NOMO-1 treated with DMSO at 0.1 percent for 48 hours (cell line): ENCODE results near the gene GOPC.
A peak's percentile ranks its signal among the peaks of the same experiment; 100 is the strongest.
"Not testable (repeated sequence)": the region's sequence is repeated elsewhere in the genome, so short reads cannot be mapped to it uniquely, and the experiment has no call there.

Experiments
- DNase-seq: peaks from one replicate; lab custom pipeline; 2025; ENCODE audit not compliant: unreplicated experiment; lab: John Stamatoyannopoulos, UW

GOPC gene

DNA sequence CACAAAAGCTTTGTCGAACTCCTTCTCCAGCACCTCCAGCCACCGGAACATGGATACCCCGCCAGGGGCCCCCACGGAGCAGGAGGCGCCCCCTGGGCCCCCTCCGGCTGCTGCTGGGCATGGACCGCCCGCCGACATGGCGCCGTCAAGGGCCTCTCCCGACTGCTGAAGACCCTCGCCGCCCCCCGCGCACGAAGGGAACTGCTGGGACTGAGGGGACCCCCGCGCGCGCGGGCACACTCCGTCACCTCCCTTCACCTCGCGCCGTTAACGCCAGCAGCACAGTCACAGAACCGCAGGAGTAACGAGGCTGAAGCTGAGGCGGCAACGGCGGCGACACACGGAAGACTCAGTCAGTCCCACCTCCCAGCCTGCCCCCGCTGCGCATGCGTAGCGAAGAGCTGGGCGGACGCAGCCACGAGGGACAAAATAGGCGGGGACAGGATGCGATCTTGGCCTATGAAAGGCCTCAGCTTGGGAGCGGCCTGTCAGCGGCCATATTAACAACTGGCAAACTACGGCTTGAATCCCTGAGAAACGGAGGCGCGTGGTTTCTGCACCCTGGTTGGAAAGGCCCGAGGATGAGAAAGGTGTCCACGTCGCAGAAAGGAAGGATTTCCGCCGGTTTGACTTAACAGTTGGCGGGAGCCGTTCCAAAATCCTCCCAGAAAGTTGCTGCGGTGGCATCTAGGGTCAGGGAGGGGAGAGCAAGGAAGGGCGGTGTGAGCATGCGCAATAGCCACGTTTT, at the start of gene GOPC:
GOPC (minus strand) TSS at position 361 of the 748 bp plus-strand sequence; CDS start at position 138, 223 bp downstream.
- peak; percentile 97 for DNase-seq

DNA sequence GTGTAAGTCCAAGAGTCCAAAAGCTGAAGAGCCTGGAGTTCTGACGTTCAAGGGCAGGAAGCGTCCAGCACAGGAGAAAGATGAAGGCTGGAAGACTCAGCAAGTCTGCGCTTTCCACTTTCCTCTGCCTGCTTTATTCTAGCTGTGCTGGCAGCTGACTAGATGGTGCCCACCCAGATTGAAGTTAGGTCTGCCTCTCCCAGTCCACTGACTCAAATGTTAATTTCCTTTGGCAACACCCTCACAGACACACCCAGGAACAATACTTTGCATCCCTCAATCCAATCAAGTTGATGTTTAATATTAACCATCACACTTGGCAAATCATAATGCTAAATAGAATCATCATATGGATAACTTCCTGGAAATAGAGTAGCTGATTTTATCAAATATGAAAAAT, 49.7 kb upstream of the GOPC start:
- DNase-seq, result not testable (repeated sequence)

DNA sequence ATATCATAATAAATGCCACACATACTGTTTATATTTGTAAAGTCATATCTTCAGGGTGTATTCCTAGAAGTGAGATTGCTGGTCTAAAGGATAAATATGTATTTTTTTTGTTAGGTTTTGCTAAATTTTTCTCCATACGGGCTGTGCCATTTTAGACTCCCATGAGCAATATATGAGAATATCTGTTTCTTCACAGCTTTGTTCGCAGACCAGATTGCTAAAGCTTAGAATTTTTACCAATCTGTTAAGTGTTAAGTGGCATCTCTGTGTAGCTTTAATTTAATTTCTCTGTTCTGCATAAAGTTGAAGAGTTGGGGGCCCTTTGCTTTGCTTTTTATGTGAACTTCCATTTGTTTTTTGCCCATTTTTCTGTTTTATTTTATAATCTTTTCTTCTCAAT, 40.7 kb upstream of the GOPC start:
- DNase-seq, result no peak

DNA sequence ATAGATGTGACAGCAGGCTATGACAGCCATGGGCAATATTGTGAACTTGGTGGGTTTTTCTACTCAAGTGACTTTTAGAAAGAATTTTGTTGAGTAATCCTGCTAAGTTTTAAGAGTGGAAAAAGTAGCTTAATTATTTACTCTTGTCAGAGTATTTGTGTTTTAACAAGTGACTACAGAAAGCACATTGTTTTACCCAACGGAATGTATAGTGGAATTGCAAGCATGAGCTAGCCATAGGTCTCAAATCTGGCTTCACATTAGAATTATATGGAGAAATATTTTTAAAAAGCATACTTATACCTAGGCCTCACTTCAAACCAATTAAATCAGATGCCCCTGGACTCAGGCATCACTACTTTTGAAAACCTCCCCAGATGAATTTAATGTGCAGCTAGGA, 35.5 kb upstream of the GOPC start:
- no peak for DNase-seq

DNA sequence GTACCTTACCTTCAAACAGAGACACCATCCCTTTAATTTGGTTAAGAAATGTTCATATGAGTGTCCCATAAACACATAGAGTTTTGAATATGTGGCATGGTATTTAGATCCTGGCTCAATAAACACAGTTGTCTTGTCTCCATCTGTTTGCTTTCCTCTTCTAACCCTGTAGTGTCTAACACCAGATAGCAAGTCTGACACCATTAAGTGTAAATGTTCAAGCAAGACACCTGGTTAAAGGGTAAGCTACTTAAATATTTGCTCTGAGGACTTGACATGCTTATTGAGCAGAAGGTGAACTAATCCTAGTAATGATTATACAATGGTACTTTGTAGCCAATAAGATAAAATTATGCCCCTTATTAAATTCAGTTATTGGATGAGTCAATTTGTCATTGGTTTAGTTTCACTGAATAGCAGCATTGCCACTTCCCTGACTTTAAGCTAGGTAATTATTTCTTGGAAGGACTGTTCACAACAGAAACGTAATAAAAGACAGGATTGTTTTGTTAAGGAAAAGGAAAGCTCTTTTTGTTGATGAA, 26.9 kb upstream of the GOPC start:
- no peak for DNase-seq

DNA sequence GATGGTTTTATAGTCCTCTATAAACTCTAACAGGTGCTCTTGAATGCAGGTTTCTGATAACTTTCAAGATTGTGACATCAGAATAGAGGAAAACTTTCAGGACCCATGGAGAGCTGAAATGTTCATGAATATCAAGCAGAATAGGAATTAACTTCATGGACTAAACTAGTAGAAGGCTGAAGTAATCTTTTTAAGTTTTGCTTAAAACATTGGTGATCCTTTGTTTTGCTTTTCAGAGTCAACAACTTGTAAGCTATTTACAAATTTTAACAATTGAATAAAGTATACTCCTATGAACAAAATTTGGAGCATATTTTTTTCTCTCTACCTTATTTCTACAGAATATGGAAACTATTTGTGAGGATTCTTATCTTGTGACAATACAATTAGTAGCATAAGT, 25.2 kb upstream of the GOPC start:
- DNase-seq, result no peak

DNA sequence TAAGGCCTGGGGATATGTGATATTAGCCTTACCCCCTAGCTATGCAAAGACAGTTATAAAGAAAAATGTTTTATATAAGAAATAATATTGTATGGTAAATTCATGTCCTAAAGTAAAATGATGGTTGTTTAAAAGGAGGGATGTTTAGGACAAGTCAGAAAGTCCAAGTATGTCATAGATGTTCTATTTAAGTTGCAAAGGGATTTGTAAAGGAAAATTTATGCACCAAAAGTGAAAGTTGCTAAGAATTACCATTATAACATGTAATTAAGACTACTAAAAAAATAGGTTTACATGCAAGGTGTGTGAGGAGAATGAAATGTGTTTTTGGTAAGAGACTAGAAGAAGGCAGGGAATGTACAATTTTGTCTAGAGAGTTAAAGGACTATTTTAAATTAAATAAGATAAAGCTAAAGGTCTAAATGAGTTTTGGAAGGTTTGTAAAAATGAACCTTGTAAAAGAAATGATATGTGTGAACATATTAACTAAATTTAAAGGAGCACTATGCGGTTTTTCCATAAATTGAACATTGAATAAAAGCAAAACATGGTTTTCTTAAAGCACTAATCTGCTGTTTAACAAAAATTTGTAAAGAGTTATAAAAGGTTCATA, 22.7 kb upstream of the GOPC start:
- no peak for DNase-seq

DNA sequence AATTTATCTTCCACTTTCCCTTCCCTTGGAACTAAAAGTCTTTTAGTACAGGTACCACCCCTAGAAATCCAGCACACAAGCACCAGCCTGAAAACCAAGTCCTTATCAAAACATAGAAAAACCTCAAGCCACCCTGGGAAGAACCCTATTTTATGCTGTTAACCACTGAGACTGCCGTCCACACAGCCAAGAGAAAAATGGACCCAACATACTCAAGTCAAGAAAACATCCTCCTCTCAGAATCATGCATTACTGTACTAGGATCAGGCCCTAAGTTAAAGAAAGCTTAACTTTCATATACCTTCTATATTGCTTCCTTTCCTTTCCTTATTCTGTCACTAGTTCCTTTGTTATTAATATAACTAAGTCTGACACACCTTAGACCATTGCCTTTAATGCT, 16.9 kb upstream of the GOPC start:
- DNase-seq, result no peak

DNA sequence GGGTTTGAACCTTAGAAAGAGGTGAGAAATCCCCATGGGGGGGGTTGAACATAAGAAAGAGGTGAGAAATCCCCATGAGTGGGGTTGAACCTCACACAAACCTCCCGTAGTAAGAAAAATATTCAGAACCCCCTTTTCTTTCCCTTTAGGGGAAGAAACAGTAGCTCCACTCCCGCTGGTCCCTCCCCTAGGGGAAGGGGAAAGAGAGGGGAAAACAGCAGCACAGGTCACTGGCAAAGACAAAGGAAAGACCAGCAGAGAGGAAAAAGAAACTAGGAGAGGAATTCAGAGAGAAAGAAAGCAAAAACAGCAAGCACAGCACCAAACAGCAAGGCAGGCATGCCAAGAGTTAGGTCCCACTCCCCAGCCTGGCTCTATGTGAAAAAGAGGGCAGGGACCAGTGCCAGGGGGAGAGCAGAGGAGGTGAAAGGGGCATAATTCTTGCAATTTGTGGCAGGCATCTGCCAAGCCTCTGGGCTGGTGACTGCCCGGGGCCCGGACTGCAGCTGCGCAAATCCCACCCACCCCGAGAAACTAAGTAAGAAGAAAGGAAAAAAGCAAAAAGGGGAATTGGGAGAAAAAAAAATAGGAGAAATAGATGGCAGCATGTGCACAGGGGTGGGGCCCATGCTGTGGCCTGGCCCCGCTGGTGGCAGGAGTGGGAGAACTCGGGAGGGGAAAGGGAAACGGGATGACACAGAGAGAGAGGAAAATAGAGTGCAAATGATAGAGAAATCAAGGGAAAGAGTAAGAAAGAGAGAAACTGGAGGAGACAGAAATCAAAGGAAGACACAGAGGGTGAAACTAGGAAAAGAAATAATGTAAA, 15.1 kb upstream of the GOPC start:
- DNase-seq, result no peak

DNA sequence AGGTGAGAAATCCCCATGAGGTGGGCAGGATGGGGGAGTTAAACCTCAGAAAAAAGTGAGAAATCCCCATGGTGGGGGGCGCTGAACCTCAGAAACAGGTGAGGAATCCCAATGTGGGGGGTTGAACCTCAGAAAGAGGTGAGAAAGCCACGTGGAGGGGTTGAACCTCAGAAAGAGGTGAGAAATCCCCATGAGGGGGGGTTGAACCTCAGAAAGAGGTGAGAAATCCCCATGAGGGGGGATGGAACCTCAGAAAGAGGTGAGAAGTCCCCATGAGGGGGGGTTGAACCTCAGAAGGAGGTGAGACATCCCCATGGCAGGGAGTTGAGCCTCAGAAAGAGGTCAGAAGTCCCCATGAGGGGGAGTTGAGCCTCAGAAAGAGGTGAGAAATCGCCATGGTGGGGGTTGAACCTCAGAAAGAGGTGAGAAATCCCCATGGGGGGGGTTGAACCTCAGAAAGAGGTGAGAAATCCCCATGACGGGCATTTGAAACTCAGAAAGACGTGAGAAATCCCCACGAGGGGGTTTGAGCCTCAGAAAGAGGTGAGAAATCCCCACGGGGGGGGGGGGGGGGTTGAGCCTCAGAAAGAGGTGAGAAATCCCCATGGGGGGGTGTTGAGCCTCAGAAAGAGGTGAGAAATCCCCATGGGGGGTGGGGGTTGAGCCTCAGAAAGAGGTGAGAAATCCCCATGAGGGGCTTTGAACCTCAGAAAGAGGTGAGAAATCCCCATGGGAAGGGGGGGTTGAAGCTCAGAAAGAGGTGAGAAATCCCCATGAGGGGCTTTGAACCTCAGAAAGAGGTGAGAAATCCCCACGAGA, 14.3 kb upstream of the GOPC start:
- DNase-seq, result no peak

DNA sequence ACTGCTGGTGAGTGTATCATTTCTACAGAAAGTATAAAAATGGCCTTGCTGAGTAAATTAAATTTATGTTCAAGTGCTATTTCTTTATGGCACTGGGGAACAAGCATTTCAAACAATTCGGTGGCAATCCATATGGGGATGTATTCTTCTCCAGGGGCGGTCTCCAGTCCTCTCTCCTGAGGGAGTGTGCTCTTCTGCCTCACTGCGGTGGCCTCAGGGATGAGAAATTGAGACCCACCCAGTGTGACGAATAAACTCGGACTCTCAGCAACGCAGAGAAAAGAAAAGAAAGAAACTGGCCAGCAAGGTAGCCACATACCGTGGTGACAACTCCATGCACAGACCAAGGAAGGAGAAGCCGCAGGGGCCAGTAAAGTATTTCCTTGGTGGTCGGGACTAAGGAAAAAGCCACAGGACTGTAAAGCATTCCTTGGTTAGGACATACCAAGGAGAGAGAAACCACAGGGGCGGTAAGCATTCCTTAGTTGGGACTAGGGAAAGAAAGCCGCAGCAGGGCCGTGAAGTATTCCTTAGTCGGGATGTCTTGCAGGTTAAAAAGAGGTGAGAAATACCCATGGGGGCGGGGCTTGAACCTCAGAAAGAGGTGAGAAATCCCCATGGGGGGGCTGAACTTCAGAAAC, 13.6 kb upstream of the GOPC start:
- DNase-seq, result no peak

DNA sequence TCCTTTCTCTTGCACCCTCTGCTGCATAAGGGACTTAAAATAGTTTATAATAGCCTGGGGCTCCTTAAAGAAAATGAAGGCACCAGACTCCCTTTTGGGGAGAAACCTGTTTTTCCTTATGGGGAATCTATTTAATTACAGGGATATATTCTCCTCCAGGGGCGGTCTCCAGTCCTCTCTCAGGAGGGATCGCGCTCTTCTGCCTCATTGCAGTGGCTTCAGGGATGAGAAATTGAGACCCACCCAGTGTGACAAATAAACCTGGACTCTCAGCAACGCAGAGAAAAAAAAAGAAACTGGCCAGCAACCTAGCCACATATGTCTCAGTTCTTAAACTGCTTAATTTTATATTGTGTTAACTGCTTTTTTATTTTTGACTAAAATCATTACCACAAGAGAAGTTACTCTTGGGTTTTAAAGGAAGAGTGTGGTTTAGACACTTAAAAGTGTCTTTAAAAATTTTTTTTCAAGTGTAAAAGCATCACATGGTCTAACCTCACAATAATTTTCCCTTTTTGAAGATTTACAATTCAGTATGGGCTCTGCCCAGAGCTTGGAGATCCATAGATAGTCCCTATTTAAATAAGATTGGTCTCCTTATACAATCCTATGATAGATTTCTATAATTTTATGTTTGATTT, 11.7 kb upstream of the GOPC start:
- DNase-seq, result no peak

DNA sequence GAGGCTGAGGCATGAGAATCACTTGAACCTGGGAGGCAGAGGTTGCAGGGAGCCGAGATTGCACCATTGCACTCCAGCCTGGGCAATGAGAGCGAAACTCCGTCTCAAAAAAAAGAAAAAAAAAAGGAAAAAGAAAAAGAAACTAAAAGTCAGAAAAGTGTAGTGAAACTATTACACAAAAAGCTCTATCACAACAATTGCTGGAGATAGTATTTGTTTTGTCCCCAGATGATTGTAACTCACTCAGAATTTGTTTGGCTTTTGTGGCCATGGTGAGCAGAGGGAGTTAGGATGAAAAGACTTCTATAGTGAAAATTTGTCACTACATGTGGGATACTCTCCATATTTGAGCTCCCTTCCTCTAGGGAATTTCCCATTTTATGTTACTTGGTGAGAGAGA, 5.2 kb upstream of the GOPC start:
- peak; percentile 35 for DNase-seq

DNA sequence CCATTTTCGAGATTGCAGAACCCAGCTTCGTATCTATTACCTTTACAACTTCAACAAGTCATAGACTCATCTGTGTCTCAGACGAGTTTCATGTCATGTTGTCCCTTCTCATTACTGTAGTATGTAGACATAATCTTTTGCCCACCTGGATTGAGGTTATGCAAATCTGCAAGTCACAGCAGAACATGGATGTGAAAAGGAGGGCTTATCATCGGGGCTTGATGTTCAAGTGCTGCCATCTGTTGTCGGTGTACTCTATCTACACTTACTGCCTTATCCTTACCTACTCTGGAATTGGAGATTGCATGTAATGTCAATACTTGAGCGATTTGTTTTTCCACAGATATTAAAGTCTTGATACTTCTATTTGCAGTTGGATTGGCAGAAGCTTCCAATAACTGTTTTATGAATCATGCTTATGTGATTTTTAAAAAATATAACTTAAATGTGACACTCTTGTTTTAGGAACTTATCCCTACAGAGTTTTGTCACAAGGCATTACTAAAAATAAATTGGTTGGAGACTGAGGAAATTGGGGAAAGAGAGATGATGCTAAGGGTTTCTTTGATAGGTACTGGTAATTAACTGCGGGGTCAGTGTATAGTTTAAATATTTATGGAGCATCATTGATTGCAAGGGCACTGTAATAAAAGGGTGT, 3.0 kb upstream of the GOPC start:
- DNase-seq, result peak; percentile 67

DNA sequence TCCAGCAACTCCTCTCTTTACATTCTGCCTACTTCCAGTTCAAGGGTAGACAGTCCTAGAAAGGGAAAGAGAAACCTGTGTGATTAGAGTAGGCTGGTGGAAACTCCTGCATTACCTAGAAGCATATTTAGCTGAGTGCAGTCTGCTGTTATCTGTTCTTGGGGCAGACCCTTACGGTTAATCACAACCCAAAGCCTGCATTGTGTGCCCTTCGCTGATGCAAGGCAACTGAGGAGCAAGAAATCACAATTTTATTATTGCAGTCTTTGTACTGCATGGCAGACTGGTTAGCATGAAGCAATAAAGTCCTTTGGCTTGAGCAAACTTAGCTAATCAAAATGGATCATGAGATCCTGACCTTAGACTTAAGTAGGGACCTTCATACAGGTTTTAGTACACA, 1.5 kb upstream of the GOPC start:
- no peak for DNase-seq

DNA sequence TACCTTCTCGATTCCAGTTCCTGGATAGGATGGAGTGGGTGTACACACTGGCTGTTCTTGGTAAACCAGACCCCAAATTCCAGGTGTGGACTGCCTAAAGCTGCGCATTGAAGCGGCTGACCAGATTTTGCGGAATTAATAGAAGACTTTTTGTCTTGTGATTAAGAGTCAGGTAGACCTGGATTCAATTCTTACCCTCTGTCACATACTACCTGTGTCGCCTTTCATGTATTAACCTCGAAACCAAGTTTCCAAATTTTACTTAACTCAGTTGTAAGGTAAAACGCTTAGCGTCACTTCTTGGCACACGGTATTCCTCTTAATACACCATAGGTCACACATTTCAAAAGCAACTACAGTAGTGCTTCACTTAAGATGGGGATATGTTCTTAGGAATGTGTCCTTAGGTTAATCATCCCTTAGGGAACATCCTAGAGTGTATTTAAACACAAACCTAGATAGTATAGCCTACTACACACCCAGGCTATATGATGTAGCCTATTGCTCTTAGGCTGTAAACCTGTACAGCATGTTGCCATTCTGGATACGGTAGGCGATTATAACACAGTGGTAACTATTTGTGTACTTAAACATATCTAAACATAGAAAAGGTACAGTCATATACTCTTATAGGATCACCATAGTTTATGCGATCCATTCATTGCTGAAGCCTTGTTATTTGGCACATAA, 733 bp upstream of the GOPC start:
- no peak for DNase-seq

DNA sequence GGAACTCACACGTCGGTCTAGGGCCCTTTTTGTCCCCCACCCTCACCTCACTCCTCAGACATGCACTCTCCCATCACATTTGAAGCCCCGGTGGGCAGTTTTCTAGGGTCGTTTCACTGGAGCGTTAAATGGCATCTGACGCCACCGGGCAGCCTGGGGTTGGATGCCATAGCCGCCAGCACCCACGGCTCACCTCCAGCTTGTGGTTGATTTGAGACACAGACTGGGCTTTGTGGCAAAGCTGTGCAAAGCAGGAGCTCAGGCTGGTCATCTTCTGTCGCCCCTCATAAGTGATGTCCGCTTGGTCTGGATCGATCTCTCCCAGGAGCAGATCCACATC, 530 bp downstream of the GOPC start:
- peak; percentile 5 for DNase-seq

DNA sequence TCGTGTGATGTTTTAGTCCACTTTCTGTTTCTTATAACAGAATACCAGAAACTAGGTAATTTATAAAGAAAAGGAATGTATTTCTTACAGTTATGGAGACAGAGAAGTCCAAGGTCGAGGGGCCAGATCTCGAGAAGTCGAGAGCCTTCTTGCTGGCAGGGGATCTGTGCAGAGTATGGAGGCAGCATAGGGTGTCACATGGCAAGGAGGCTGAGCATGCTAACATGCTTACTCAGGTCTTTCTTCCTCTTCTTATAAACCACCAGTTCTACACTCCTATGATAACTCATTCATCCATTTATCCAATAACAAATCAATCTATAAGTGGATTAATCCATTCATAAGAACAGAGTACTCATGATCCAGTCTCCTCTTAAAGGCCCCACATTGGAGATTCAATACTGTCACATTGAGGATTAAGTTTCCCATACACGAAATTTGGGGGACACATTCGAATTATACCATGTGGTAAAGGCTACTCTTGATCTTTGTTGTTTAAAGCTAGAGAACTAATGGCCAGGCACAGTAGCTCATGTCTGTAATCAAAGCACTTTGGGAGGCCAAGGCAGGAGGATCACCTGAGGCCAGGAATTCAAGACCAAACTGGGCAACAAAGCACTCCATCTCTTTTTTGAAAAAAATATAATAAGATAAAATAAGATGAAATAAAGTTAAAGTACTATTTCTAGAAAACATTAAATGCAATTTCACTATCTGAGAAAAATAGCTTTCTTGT, 2.1 kb downstream of the GOPC start:
- DNase-seq, result peak; percentile 29
